UCSD-AML1 (cell line): ENCODE measurements around the gene TEX19.
A peak's percentile ranks its signal among the peaks of the same experiment; 100 is the strongest.
"Not testable (repeated sequence)": the region's sequence is repeated elsewhere in the genome, so short reads cannot be mapped to it uniquely, and the experiment has no call there.

Experiments used
- DNase-seq: peaks from one replicate; lab custom pipeline; 2025; ENCODE audit not compliant: unreplicated experiment; lab: John Stamatoyannopoulos, UW

TEX19 gene

GRCh38 chr17:82353484-82353883, 5.6 kb upstream of the TEX19 start:
- no peak for DNase-seq

- DNase-seq = no peak
Measured at GRCh38 chr17:82354804-82355308, 4.2 kb upstream of the TEX19 start.

- DNase-seq = no peak
Measured at GRCh38 chr17:82355770-82356427, 3.1 kb upstream of the TEX19 start.

DNA sequence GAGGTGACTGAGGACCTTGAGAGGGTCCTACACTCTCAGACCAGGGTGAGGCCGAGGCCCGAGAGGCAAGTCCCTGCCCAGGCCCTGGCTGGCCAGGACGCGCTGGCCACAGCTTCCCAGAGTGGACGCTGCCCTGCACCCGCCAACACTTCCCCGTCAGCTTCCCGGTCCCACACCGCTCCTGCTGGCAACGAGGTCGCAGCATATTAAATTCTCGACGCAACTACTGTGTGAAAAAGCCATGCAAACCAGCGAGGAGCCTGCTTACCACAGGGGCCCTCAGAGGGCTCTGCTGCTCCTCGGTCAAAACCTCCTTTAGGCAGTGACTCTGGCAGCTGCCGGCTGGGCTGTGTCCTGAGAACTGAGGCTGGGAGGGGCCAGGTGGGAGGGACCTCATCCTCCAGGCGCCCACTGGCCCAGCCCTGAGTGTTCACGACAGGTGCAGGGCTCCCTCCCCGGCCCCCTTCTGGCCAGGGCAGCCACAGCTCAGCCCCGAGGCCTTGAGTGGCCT, 2.1 kb upstream of the TEX19 start:
- no peak for DNase-seq

GRCh38 chr17:82357394-82357793, 1.7 kb upstream of the TEX19 start:
- DNase-seq = no peak

GRCh38 chr17:82359451-82360074, 516 bp downstream of the TEX19 start:
- DNase-seq = not testable (repeated sequence)

DNA sequence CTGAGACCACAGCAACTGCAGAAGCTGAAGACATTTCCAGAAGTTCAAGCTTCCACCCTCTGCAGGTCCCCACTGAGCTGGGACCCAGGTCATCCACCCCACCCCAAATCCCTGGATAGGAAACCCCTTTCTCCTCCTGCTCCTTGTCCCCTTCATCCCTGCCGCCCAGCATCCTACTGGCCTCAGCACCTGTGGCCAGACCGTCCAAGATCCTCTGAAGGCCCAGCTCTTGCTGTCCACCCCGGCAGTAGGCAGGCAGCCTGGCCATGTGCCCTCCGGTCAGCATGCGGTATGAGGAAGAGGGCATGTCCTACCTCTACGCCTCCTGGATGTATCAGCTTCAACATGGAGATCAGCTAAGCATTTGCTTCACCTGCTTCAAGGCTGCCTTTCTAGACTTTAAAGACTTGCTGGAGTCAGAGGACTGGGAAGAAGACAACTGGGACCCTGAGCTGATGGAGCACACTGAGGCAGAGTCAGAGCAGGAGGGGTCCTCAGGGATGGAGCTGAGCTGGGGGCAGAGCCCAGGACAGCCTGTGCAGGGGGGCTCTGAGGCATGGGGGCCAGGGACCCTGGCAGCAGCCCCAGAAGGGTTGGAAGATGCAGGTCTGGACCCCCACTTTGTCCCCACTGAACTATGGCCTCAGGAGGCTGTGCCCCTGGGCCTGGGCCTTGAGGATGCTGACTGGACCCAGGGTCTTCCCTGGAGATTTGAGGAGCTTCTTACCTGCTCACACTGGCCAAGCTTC, 3.0 kb downstream of the TEX19 start:
- no peak for DNase-seq

DNA sequence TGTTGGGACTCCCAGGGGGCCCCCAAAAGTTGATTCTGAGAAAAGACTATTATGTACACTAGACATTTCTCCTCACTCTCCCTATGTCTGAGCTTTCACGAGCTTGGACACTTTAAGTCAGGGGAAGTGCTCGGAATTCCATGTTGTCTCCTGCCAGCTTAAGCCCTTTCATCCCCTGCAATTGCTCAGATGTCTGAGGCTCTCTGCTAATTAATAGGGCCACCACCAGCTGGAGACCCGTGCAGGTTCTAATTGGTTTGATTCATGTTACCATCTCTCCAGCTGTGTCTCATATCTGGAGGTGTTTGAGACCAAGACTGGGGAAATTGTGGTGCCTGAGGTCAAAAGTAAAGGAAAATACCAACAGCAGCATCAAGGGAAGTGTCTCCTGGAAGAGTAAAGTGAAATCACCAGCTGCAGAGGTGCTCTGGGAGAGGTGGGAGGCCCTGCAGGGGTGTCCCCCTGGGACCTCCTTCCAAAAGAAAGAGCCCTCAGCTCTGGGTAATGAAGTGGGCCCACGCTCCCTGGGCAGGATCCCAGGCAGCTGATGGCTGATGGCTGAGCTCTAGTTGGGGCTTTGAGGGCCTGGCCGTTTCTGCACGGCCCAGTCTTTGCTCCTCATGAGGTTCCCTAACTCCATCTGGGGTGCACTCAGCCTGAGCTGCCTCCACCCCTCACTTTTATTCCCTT, 6.7 kb downstream of the TEX19 start:
- no peak for DNase-seq

- DNase-seq = no peak
Measured at GRCh38 chr17:82366749-82367148, 7.7 kb downstream of the TEX19 start.

DNA sequence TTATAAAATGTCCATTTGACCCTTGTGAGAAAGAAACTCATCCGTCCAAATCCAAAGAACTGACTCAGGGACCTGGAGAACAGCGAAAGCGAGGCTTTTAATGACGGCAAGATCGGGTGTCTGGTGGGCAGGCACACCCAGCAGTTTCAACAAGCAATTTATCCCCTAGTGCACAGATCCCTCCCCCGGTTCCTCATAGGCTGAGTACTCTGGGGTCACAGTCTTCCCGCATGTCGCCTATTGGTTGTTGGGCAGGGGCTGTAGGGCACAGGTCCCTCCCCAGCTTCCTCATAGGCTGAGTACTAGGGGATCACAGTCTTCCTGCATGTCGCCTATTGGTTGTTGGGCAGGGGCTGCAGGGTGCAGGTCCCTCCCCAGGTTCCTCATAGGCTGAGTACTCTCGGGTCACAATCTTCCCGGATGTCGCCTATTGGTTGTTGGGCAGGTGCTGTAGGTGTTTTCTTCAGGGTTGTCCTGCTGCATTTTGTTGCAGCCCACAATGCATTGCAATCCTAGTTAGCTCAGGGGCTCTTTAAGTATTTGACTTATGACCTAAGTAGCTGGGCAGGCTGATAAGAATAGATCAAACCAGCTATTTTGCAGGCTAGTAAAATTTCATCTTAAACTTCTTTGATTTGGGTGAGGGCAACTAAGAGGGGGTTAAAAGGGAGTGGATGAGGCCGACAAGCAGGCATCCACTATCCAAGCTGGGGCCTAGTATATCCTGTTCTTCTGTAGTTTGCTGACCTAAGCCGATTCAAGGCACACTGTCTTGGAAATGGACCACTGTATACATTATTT, 8.9 kb downstream of the TEX19 start:
- DNase-seq = peak; percentile 37

DNA sequence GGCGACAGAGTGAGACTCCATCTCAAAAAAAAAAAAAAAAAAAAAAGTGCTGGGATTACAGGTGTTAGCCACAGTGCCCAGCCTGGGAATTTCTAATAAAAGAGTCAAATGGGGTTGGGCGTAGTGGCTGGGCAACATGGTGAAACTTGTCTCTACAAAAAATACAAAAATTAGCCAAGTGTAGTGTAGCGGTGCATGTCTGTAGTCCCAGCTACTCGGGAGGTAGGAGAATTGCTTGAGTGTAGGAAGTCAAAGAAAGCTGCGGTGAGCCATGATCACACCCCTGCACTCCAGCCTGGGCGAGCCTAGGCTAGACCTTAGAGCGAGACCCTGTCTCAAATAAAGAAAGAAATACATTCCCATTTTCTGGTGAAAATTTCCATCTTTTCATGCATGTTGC, 10.2 kb downstream of the TEX19 start:
- DNase-seq = no peak

DNA sequence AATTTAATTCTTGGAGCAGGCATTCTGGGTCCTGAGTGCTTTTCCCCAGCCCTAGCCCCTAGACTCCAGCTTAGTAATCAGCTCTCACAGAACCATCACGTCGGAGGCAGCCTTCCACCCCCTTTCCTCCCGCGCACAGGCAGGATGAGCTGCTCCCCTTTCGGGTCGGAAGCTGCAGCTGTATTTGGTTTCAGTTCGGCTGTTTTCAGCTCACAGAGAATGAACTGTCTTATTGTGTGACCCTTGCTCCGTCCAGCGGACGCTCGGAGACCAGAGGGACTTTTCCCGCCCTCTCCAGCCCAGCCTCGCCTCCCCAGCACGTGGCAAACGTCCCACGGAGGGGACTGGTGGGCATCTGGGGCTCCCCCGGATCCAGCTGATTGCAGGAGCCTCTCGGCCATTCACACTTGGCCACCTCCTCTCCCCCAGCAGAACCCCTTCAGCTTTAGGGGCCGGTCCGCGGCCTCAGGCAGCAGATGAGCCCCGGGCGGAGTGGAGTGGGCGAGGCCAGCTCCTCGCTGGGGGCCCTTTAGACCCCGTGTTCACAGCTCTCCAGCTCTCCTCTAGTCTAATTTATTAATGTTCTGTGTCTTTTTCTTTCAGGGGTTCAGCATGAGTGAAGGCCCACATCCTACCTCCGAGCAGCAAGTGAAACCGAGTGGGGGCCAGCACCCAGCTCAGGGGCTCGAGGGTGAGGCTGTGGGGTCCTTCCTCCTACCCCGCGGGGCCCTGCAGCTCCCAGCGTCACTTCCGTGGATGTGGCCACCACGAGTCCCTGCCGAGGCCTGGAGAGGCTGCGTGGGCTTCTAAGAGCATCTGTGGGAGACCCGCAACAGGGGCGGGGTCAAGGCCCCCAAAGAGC, 11.7 kb downstream of the TEX19 start:
- no peak for DNase-seq

- DNase-seq = no peak
Measured at GRCh38 chr17:82371333-82372248, 12.5 kb downstream of the TEX19 start, which contains the start of gene UTS2R. UTS2R (plus strand) TSS chr17:82371765; CDS start chr17:82374325, 2,560 bp downstream.

GRCh38 chr17:82372249-82373071, 13.4 kb downstream of the TEX19 start:
- peak; percentile 60 for DNase-seq

DNA sequence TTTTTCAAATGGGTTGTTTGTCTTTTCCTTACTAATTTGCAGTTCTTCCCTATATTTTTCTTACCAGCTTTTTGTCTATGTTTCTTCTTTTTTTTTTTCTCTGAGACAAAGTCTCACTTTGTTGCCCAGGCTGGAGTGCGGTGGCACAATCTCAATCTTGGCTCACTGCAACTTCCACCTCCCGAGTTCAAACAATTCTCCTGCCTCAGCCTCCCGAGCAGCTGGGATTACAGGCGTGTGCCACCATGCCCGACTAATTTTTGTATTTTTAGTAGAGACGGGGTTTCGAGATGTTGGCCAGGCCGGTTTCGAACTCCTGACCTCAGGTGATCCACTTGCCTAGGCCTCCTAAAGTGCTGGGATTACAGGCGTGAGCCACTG, 14.0 kb downstream of the TEX19 start:
- DNase-seq = not testable (repeated sequence)

- DNase-seq = no peak
Measured at GRCh38 chr17:82373731-82374625, 14.9 kb downstream of the TEX19 start.
